Epithelial cell of umbilical artery (primary cell): Measurements from ENCODE around the gene ILF3. TPM values are rescaled to one million over a fixed set of nuclear protein-coding genes. Genes with fewer than 3 reads are reported as not detected.

Experiments used
- total RNA-seq: library from RNA; depleted of rRNA; stranded (reverse); fragments of >200 nt; gene quantifications from 2 replicates; pipeline ENCODE4 v1.2.3, GENCODE V29; 2014

The ILF3 gene
- 110 and 123 TPM in 2 replicates for total RNA-seq

DNA sequence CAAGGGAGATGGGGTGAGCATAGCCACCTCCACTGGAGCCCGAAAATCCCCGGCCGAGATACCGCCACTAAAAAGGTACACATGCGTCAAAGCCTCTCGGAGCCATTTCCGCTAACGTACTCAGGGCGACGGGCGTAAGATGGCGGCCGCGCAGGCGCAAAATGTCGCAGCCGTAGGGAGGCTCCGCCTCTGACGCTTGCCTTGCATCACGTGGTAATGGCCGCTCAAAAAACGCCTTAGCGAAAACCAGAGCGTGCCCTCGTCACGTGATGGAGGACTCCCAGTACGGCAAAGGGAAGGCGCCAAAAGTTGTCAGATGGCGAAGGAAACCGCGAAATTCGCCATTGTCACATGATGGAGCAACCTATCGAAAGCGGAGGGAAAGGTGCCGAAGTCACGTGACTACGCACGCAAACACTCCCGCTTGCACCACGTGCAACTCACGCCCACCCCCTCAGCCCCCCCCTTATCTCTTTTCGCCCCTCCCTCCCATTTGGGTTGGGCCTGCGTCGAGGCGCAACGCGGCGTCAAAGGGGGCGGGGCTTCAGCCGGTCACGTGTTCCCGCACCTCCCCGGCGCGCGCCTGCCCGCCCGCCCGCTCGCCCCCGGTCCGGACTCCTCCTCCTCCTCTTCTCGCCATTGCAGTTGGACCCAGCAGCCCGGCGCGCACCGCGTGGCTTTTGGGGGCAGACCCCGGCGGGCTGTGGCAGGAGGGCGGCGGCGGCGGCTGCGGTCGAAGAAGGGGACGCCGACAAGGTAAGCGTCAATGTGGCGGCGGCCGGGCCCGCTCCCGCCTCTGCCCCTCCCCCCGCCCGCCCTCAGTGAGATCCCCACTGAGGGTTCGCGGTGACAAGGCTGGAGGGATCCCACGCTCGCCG is at the start of gene ILF3:
Gene ILF3, plus strand, starts transcription at position 615 of the 878 bp plus-strand sequence. CDS start 16,260 bp downstream, outside the sequence.

DNA sequence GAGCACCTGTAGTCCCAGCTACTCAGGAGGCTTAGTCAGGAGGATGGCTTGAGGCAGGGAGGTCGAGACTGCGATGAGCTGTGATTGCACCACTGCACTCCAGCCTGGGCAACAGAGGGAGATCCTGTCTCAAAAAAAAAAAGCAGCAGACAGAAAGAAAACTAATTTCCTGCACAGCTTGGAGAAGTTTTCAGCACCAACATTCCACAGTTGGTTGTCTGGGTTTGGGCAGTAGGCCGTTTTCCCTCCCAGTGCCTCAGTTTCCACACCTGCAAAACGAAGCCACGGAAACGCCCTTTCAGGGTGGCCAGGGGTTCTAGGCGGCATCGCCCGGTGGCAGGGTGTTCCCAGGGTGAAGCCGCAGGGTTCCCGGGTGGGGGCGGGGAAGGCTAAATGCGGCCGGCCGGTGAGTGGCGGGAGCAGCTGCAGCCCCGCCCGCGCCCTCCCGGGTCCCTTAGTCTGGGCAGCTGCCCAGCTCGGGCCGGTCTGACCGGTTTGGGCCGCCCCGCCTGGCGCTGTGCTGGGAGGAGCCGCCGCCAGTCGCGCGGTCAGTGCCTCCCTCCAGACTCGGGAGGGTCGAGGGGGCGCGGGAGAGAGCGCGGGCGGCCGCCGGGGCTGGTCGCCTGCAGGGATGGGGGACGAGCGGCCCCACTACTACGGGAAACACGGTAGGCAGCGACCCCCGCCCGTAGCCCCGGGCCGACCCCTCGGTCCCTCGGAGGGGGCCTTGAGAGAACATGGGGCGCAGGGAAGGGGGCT is 29.0 kb upstream of the ILF3 start, which contains the start of gene SLC44A2:
Gene SLC44A2, plus strand, starts transcription at position 551 of the 759 bp plus-strand sequence. Its CDS starts 81 bp downstream, at position 632.

DNA sequence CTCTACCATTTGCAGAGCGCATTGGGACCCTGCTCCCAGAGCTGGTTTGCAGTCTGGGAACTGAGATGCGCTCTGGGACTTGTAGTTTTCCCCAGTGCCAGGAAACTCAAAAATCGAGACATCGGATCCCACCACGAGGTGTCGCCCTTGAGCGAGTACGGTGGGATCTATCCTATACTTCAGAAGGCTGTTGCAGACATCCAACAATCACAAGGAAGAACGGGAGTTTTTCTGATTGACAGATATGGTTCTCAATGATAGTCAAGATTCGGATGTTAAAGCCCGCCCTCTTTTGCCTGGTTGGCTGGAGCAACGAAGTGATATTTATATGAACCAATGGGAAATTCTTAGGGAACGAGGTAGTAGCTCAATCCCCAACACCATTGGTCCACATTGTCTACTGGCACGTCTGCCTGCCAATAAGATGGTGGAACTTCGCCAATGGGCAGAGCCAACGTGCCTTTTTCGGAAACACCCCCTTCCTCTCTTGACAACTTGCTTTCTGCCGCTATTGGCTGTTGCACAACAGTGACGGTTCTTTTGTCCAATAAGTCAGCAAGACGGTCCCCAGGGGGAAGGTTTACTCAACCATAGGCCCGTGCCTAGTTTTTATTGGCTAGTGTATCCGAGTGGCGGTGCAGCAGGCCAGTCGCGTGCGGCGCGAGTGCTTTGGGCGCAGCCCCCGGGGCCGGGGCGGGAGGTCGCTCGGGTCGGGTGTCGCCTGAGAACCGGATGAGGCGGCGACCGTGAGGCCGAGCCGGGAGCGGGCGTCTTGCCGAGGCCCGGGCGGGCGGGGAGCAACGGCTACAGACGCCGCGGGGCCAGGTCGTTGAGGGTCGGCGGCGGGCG is 63.4 kb downstream of the ILF3 start, which contains the start of gene DNM2:
Gene DNM2, plus strand, starts transcription at position 724 of the 849 bp plus-strand sequence. CDS start 164 bp downstream, outside the sequence.

Other genes starting within 250 kb of the ILF3 start
- 1.6 and 1.7 TPM in 2 replicates for gene PDE4A, start 233.8 kb upstream of the ILF3 start, total RNA-seq
- gene KEAP1, start 151.0 kb upstream of the ILF3 start, total RNA-seq, result 76.0 and 78.3 TPM in 2 replicates
- under 0.01 TPM in 1 of 2 replicates, not detected in the other for gene S1PR5, start 136.9 kb upstream of the ILF3 start, total RNA-seq
- gene ATG4D, start 110.4 kb upstream of the ILF3 start, total RNA-seq, result 12.9 and 14.0 TPM in 2 replicates
- gene KRI1, start 88.3 kb upstream of the ILF3 start, total RNA-seq, result 8.4 and 12.8 TPM in 2 replicates
- 5.9 and 7.1 TPM in 2 replicates for gene CDKN2D, start 85.4 kb upstream of the ILF3 start, total RNA-seq
- gene AP1M2, start 67.0 kb upstream of the ILF3 start, total RNA-seq, result not detected in 2 replicates
- 27.6 and 61.2 TPM in 2 replicates for gene SLC44A2, start 28.8 kb upstream of the ILF3 start, total RNA-seq
- gene QTRT1, start 47.1 kb downstream of the ILF3 start, total RNA-seq, result 34.1 and 48.0 TPM in 2 replicates
- gene DNM2, start 63.7 kb downstream of the ILF3 start, total RNA-seq, result 79.6 and 96.2 TPM in 2 replicates
- gene TMED1, start 181.9 kb downstream of the ILF3 start, total RNA-seq, result 65.2 and 66.6 TPM in 2 replicates
- gene C19orf38, start 194.1 kb downstream of the ILF3 start, total RNA-seq, result under 0.01 and 0.76 TPM in 2 replicates
- gene CARM1, start 217.2 kb downstream of the ILF3 start, total RNA-seq, result 20.5 and 22.7 TPM in 2 replicates